H9 (cell line): Measurements from ENCODE around the gene BLACAT1. TPM values are rescaled to one million over a fixed set of nuclear protein-coding genes. Genes with fewer than 3 reads are reported as not detected.

ENCODE experiments used
- DNase-seq: peaks from one replicate; pipeline ENCODE4 v3.0.0-alpha.2; 2017
- H2AFZ ChIP-seq: one replicate; pipeline ENCODE4 v1.6.1; 2013; ENCODE audit warnings: mild to moderate bottlenecking, low read length, control low read depth, moderate library complexity
- H2AK5ac ChIP-seq: 2 replicates; pipeline ENCODE4 v1.6.1; 2013; ENCODE audit warnings: low read length, control low read depth, mixed read lengths; ENCODE audit not compliant: insufficient read length
- H2BK120ac ChIP-seq: one replicate; pipeline ENCODE4 v1.6.1; 2013; ENCODE audit warnings: low read depth, mild to moderate bottlenecking, low read length, control low read depth, inconsistent platforms; ENCODE audit not compliant: poor library complexity, severe bottlenecking
- H2BK12ac ChIP-seq: 2 replicates; pipeline ENCODE4 v1.6.1; 2013; ENCODE audit warnings: low read length, control low read depth, mixed read lengths, low read depth; ENCODE audit not compliant: insufficient read length
- H2BK15ac ChIP-seq: 2 replicates; pipeline ENCODE4 v1.6.1; 2013; ENCODE audit warnings: low read depth, low read length, control low read depth
- H2BK20ac ChIP-seq: one replicate; pipeline ENCODE4 v1.6.1; 2013; ENCODE audit warnings: low read depth, mild to moderate bottlenecking, low read length, control low read depth, inconsistent platforms; ENCODE audit not compliant: poor library complexity, severe bottlenecking
- H2BK5ac ChIP-seq: 2 replicates; pipeline ENCODE4 v1.6.1; 2013; ENCODE audit warnings: low read length, control low read depth, mixed read lengths; ENCODE audit not compliant: insufficient read length
- H3K14ac ChIP-seq: 2 replicates; pipeline ENCODE4 v1.6.1; 2013; ENCODE audit warnings: low read length, control low read depth; ENCODE audit not compliant: insufficient read depth
- H3K18ac ChIP-seq: 2 replicates; pipeline ENCODE4 v1.6.1; 2013; ENCODE audit warnings: low read depth, mild to moderate bottlenecking, mixed read lengths, low read length, control low read depth; ENCODE audit not compliant: insufficient read length
- H3K23ac ChIP-seq: 2 replicates; pipeline ENCODE4 v1.6.1; 2013; ENCODE audit warnings: low read length, control low read depth, mixed read lengths, low read depth; ENCODE audit not compliant: insufficient read length
- H3K23me2 ChIP-seq: 2 replicates; pipeline ENCODE4 v1.6.1; 2013; ENCODE audit warnings: low read depth, mild to moderate bottlenecking, mixed read lengths, low read length, control low read depth; ENCODE audit not compliant: insufficient read length, poor library complexity, severe bottlenecking
- H3K27ac ChIP-seq: 2 replicates; pipeline ENCODE4 v1.5.1; 2013; ENCODE audit warnings: low read length, control low read depth, mixed read lengths, low read depth; ENCODE audit not compliant: insufficient read length
- H3K27me3 ChIP-seq: 2 replicates; pipeline ENCODE4 v1.6.1; 2013; ENCODE audit warnings: low read length, control low read depth, inconsistent platforms; ENCODE audit not compliant: insufficient read depth
- H3K4ac ChIP-seq: 2 replicates; pipeline ENCODE4 v1.6.1; 2013; ENCODE audit warnings: low read depth, mild to moderate bottlenecking, control low read depth, inconsistent platforms, low read length, moderate library complexity
- H3K4me1 ChIP-seq: 2 replicates; pipeline ENCODE4 v1.6.1; 2013; ENCODE audit warnings: low read length, control low read depth, inconsistent platforms; ENCODE audit not compliant: insufficient read depth
- H3K4me2 ChIP-seq: 2 replicates; pipeline ENCODE4 v1.6.1; 2013; ENCODE audit warnings: low read length, control low read depth, mixed read lengths; ENCODE audit not compliant: insufficient read length, insufficient read depth
- H3K56ac ChIP-seq: 2 replicates; pipeline ENCODE4 v1.6.1; 2013; ENCODE audit warnings: low read depth, mild to moderate bottlenecking, mixed read lengths, low read length, control low read depth; ENCODE audit not compliant: insufficient read length
- H3K79me1 ChIP-seq: 2 replicates; pipeline ENCODE4 v1.6.1; 2013; ENCODE audit warnings: low read depth, mild to moderate bottlenecking, moderate library complexity, low read length, control low read depth, inconsistent platforms; ENCODE audit not compliant: insufficient read depth, poor library complexity, severe bottlenecking
- H3K79me2 ChIP-seq: 2 replicates; pipeline ENCODE4 v1.6.1; 2013; ENCODE audit warnings: low read length, control low read depth, inconsistent platforms; ENCODE audit not compliant: insufficient read depth
- H3K9ac ChIP-seq: 2 replicates; pipeline ENCODE4 v1.6.1; 2013; ENCODE audit warnings: low read length, control low read depth, mixed read lengths; ENCODE audit not compliant: insufficient read length; ENCODE audit errors: extremely low read depth
- H3K9me3 ChIP-seq: one replicate; pipeline ENCODE4 v1.6.1; 2013; ENCODE audit warnings: low read depth, low read length, inconsistent platforms; ENCODE audit not compliant: control insufficient read depth
- H3T11ph ChIP-seq: one replicate; pipeline ENCODE4 v1.6.1; 2013; ENCODE audit warnings: mild to moderate bottlenecking, low read length, control low read depth, inconsistent platforms
- H4K20me1 ChIP-seq: one replicate; pipeline ENCODE4 v1.6.1; 2013; ENCODE audit not compliant: control insufficient read depth, insufficient read length, insufficient read depth
- H4K5ac ChIP-seq: 2 replicates; pipeline ENCODE4 v1.6.1; 2013; ENCODE audit warnings: low read depth, mild to moderate bottlenecking, mixed read lengths, low read length, control low read depth; ENCODE audit not compliant: insufficient read length
- H4K8ac ChIP-seq: replicated peaks from 2 replicates; pipeline ENCODE4 v1.6.1; 2013; ENCODE audit warnings: low read length, control low read depth, mixed read lengths, low read depth; ENCODE audit not compliant: insufficient read length
- H4K91ac ChIP-seq: 2 replicates; pipeline ENCODE4 v1.6.1; 2013; ENCODE audit warnings: low read depth, mild to moderate bottlenecking, moderate library complexity, mixed read lengths, low read length, control low read depth; ENCODE audit not compliant: insufficient read length
- H3K27ac Mint-ChIP-seq, 3 experiments: 2 replicates in 2 of 3; 3 replicates in 1 of 3; pipeline ENCODE4 v1.8.0; 2020 to 2021; ENCODE audit warnings: mixed read lengths in 3 of 3, mild to moderate bottlenecking in 1 of 3, moderate library complexity in 1 of 3
- H3K27me3 Mint-ChIP-seq: 2 replicates; pipeline ENCODE4 v1.8.0; 2021; ENCODE audit warnings: low read depth, mild to moderate bottlenecking, moderate library complexity, mixed read lengths
- H3K36me3 Mint-ChIP-seq, 3 experiments: 2 replicates in 2 of 3; 3 replicates in 1 of 3; pipeline ENCODE4 v1.8.0; 2020 to 2021; ENCODE audit warnings: low read depth in 3 of 3, mixed read lengths in 3 of 3; ENCODE audit not compliant: insufficient read depth in 1 of 3
- H3K4me1 Mint-ChIP-seq, 2 experiments: 2 replicates each; pipeline ENCODE4 v1.8.0; 2020; ENCODE audit warnings: mixed read lengths in 2 of 2
- H3K4me3 Mint-ChIP-seq, 2 experiments: 2 replicates in 1 of 2; 3 replicates in 1 of 2; pipeline ENCODE4 v1.8.0; 2020 to 2021; ENCODE audit warnings: mild to moderate bottlenecking in 2 of 2, mixed read lengths in 2 of 2, moderate library complexity in 1 of 2
- H3K9me3 Mint-ChIP-seq, 2 experiments: 2 replicates in 1 of 2; 3 replicates in 1 of 2; pipeline ENCODE4 v1.8.0; 2020; ENCODE audit warnings: mild to moderate bottlenecking in 2 of 2, mixed read lengths in 2 of 2, moderate library complexity in 1 of 2
- CTCF ChIP-seq: fragments of 200-600 bp; sonication (generic); conservative IDR thresholded peaks from 3 replicates; pipeline ENCODE4 v1.8.0; 2021; ENCODE audit warnings: antibody characterized with exemption, mild to moderate bottlenecking
- WGBS: extraction: QIAGEN DNeasy Blood & Tissue Kit; methylation state at CpG from one replicate; pipeline ENCODE4 v1.1.7; 2013; ENCODE audit warnings: missing lambda C conversion rate, low lambda C conversion rate, mixed read lengths; ENCODE audit not compliant: insufficient read length; ENCODE audit errors: extremely low coverage; 5-methylcytosine and 5-hydroxymethylcytosine counted together
- total RNA-seq: library from RNA; stranded (reverse); gene quantifications from 2 replicates; pipeline ENCODE4 v1.2.1, GENCODE V29; 2021

BLACAT1 gene
- total RNA-seq, 1 experiment from 2014 or later: 4.0 TPM

- Histone ChIP-seq H4K91ac (no peak overlapping the region), H4K20me1 (no peaks in the 10 kb centered on the region), H3K18ac (no peak overlapping the region), H3K4ac (no peak overlapping the region), H3T11ph (no peak overlapping the region), H3K79me2 (no peaks in the 10 kb centered on the region), H3K4me1 (no peaks in the 10 kb centered on the region), H3K23ac (no peak overlapping the region), H3K23me2 (no peaks in the 10 kb centered on the region), H3K27ac (no peak overlapping the region), H2AK5ac (no peak overlapping the region), H2AFZ (no peak overlapping the region), H4K5ac (no peak overlapping the region), H3K9me3 (no peaks in the 10 kb centered on the region), H3K4me2 (no peak overlapping the region), H3K9ac (no peak overlapping the region), H2BK5ac (no peak overlapping the region), H2BK120ac (no peak overlapping the region), H3K14ac (no peak overlapping the region), H3K27me3 (no peaks in the 10 kb centered on the region; the same call in 1 of the 2 replicates), H2BK20ac (no peak overlapping the region), H3K56ac (no peak overlapping the region), H2BK12ac (no peak overlapping the region), H3K79me1 (no peaks in the 10 kb centered on the region), H2BK15ac (no peak overlapping the region), H4K8ac (no peak overlapping the region)
- no peak overlapping the region for H3K27ac Mint-ChIP-seq
- no peak for TF ChIP-seq CTCF
- peaks cover 45% of the 10 kb centered on the region for H3K27me3 Mint-ChIP-seq
- no peaks in the 10 kb centered on the region for H3K9me3 Mint-ChIP-seq
- peaks cover 0 to 2% (median 0%) of the 10 kb centered on the region in 3 experiments; a peak in 1 of 7 replicates for H3K36me3 Mint-ChIP-seq
- H3K4me3 Mint-ChIP-seq: no peak overlapping the region
- DNase-seq: no peak
- peaks cover 19 to 36% of the 10 kb centered on the region in 2 experiments for H3K4me1 Mint-ChIP-seq
- no CpG with 5 or more reads among the region's 6 CpGs for WGBS
These were observed 31.9 kb downstream of the BLACAT1 start for GRCh38 chr1:205423814-205424399.
